Measurements from ENCODE around the gene ASRGL1. TPM values are rescaled to one million over a fixed set of nuclear protein-coding genes. Genes with fewer than 3 reads are reported as not detected.
A peak's percentile ranks its signal among the peaks of the same experiment; 100 is the strongest.
"Not testable (repeated sequence)": the region's sequence is repeated elsewhere in the genome, so short reads cannot be mapped to it uniquely, and the experiment has no call there.

The ASRGL1 gene
- total and polyA plus RNA-seq, 8 donors = 2.9 to 82.0 (median 35.3) TPM

- no peak overlapping the region for H3K4me3 ChIP-seq
- intact Hi-C loops (cut with DNase I; ENCODE audit: low total_unique reads) = no loop called here
- peaks cover 7 to 18% (median 9%) of the 10 kb centered on the region in 4 donors for H3K4me1 ChIP-seq
- H3K27me3 ChIP-seq = no peaks in the 10 kb centered on the region
- H3K27ac ChIP-seq = no peak overlapping the region
- 82 to 90% (median 88%) methylated on average over 6 of the region's 6 CpGs for WGBS, 5 donors
- H3K36me3 ChIP-seq = no peaks in the 10 kb centered on the region
- no peak for DNase-seq
- no peaks in the 10 kb centered on the region for H3K9me3 ChIP-seq
- no peak for TF ChIP-seq EP300 (IDR thresholded peaks at IDR 0.05)
- TF ChIP-seq POLR2AphosphoS5 (IDR thresholded peaks at IDR 0.05) = no peak
- no peak for TF ChIP-seq CTCF (IDR thresholded peaks at IDR 0.05)
- TF ChIP-seq POLR2A (IDR thresholded peaks at IDR 0.05) = no peak
These were observed 35.6 kb downstream of the ASRGL1 start for GRCh38 chr11:62372871-62373270.

GRCh38 chr11:62373464-62374119 lies 36.3 kb downstream of the ASRGL1 start:
- Histone ChIP-seq H3K27me3 (no peaks in the 10 kb centered on the region), H3K9me3 (no peaks in the 10 kb centered on the region), H3K36me3 (no peaks in the 10 kb centered on the region), H3K4me1 (peaks cover 7 to 22% (median 12%) of the 10 kb centered on the region in 4 donors), H3K27ac (no peak overlapping the region), H3K4me3 (no peak overlapping the region)
- intact Hi-C loops (cut with DNase I; ENCODE audit: low total_unique reads) = no loop called here
- no peak for DNase-seq
- TF ChIP-seq EP300 (IDR thresholded peaks at IDR 0.05) (no peak), POLR2A (IDR thresholded peaks at IDR 0.05) (no peak)
- 92 to 97% (median 96%) methylated on average over 18 of the region's 18 CpGs for WGBS, 5 donors

- 76 to 87% (median 78%) methylated on average over 9 of the region's 9 CpGs for WGBS, 5 donors
- Histone ChIP-seq H3K27ac (no peak overlapping the region), H3K4me1 (peaks cover 7 to 22% (median 13%) of the 10 kb centered on the region in 4 donors), H3K36me3 (no peaks in the 10 kb centered on the region), H3K27me3 (no peaks in the 10 kb centered on the region), H3K4me3 (no peak overlapping the region), H3K9me3 (no peaks in the 10 kb centered on the region)
- DNase-seq = no peak
- intact Hi-C loops (cut with DNase I; ENCODE audit: low total_unique reads) = no loop called here
- TF ChIP-seq EP300 (IDR thresholded peaks at IDR 0.05) (no peak), POLR2AphosphoS5 (IDR thresholded peaks at IDR 0.05) (no peak), POLR2A (IDR thresholded peaks at IDR 0.05) (no peak)
These were observed 37.6 kb downstream of the ASRGL1 start for GRCh38 chr11:62374801-62375200.

- TF ChIP-seq CTCF (IDR thresholded peaks at IDR 0.05) = peak in 4 of 7 experiments; percentile 36 to 64 (median 48)
- H3K27ac ChIP-seq; intact Hi-C loops (cut with DNase I; ENCODE audit: low total_unique reads); H3K4me3 ChIP-seq; H3K9me3 ChIP-seq; H3K36me3 ChIP-seq; H3K27me3 ChIP-seq: not testable (repeated sequence)
- 1 to 3% (median 3%) methylated on average over 9 of the region's 9 CpGs for WGBS, 5 donors
- H3K4me1 ChIP-seq = peaks cover 7 to 25% (median 14%) of the 10 kb centered on the region in 4 donors
- DNase-seq = peak; percentile 35 to 67
These were observed 41.3 kb downstream of the ASRGL1 start for GRCh38 chr11:62378459-62379063.

GRCh38 chr11:62379586-62379985 lies 42.3 kb downstream of the ASRGL1 start:
- H3K9me3 ChIP-seq; H3K27ac ChIP-seq; intact Hi-C loops (cut with DNase I; ENCODE audit: low total_unique reads); H3K27me3 ChIP-seq; H3K4me3 ChIP-seq; H3K36me3 ChIP-seq: not testable (repeated sequence)
- WGBS, 5 donors = 35 to 62% (median 42%) methylated on average over 2 of the region's 2 CpGs
- peak in 1 of 2 donors; percentile 15 for DNase-seq
- H3K4me1 ChIP-seq = peaks cover 7 to 25% (median 14%) of the 10 kb centered on the region in 4 donors

- H3K9me3 ChIP-seq; H3K36me3 ChIP-seq; H3K27ac ChIP-seq; intact Hi-C loops (cut with DNase I; ENCODE audit: low total_unique reads); H3K27me3 ChIP-seq: not testable (repeated sequence)
- Histone ChIP-seq H3K4me1 (peaks cover 7 to 25% (median 14%) of the 10 kb centered on the region in 4 donors), H3K4me3 (peak overlapping the region in 3 of 4 donors; percentile 4 to 23 (median 13))
- TF ChIP-seq CTCF (IDR thresholded peaks at IDR 0.05) (peak in 5 of 7 experiments; percentile 56 to 85 (median 82)), POLR2AphosphoS5 (IDR thresholded peaks at IDR 0.05) (peak in 1 of 3 donors; percentile 47)
- 2 to 6% (median 4%) methylated on average over 12 of the region's 12 CpGs for WGBS, 5 donors
- peak; percentile 48 to 91 for DNase-seq
These were observed 43.6 kb downstream of the ASRGL1 start for GRCh38 chr11:62380821-62381245.
